ENCODE results near the gene TXLNA.
"Not testable (repeated sequence)": the region's sequence is repeated elsewhere in the genome, so short reads cannot be mapped to it uniquely, and the experiment has no call there.

The TXLNA gene

DNA sequence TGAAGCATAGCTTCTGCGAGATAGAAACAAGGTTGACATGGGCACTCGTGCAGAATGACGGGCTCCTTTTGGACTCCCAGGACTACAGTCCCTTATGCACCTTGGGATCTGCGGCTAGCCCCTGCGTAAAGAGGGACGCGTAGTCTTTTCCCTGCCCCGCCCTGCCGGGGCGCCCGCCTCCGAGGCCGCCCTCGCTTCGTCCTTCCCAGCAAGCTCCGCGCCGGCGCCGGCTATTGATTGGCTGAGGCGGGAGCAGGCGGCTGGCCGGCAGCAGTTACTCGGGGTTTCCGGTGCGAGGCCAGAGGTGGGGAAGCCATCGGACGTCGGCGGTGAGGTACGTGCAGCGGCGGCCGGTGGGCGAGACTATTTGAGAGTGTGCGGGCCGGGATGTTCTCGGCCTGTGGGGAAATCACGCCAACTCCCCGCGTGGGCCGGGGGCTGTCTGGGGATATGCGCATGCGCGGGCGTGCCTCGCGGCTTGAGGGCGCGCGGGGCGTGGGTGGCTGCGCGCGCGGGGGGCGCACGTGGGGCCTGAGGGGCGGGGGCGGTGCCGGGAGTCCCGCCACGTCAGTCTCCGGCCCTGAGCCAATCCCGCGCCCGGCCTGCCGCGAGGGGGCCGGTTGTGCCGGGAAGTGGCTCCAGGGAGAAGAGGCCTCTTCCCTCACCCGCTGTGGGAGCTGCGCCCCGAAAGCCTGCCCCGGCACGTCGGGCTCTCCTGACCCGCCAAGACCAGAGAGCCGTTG is at the start of gene TXLNA:
TXLNA (plus strand) TSS at position 233 of the 743 bp plus-strand sequence. CDS start 671 bp downstream, outside the sequence.
- peak; percentile 92 for DNase-seq

DNA sequence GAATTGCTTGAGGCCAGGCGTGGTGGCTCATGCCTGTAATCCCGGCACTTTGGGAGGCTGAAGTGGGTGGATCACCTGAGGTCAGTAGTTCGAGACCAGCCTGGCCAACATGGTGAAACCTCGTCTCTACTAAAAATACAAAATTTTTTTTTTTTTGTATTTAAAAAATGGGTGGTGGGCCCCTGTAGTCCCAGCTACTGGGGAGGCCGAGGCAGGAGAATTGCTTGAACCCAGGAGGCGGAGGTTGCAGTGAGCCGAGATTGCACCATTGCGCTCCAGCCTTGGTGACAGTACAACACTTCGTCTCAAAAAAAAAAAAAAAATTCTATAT is 45.6 kb upstream of the TXLNA start:
- DNase-seq = not testable (repeated sequence)

DNA sequence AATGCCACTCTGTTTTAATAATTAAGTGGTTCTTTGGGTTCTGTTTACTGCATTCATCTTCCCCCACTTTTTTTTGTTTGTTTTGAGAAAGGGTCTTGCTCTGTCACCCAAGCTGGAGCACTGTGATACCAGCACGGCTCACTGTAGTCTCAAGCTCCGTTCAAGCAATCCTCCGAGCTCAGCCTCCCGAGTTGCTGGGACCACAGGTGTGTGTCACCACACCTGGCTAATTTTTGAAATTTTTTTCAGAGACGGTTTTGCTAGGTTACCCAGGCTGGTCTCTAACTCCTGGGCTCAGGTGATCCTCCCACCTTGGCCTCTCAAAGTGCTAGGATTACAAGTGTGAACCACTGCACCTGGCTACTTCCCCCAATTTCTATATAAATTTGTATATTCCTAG is 42.4 kb upstream of the TXLNA start:
- no peak for DNase-seq

DNA sequence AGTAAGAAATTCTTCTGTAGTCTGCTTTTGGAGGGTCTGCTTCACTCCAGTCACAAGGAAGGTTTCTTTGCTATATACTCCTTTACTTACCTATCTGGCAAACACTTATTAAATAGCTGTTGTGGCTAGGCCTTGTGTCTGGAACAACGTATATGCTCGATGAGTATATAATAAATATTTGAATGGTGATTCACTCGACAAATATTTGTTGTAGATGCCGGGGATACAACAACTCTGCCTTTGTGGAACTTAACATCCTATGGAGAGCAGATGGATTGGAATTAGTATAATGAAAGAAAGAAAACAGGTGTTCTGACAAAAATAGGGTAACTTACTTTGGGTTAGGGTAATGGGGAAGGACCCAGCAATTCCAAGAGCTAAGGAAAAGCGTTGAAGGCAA is 40.5 kb upstream of the TXLNA start:
- no peak for DNase-seq

DNA sequence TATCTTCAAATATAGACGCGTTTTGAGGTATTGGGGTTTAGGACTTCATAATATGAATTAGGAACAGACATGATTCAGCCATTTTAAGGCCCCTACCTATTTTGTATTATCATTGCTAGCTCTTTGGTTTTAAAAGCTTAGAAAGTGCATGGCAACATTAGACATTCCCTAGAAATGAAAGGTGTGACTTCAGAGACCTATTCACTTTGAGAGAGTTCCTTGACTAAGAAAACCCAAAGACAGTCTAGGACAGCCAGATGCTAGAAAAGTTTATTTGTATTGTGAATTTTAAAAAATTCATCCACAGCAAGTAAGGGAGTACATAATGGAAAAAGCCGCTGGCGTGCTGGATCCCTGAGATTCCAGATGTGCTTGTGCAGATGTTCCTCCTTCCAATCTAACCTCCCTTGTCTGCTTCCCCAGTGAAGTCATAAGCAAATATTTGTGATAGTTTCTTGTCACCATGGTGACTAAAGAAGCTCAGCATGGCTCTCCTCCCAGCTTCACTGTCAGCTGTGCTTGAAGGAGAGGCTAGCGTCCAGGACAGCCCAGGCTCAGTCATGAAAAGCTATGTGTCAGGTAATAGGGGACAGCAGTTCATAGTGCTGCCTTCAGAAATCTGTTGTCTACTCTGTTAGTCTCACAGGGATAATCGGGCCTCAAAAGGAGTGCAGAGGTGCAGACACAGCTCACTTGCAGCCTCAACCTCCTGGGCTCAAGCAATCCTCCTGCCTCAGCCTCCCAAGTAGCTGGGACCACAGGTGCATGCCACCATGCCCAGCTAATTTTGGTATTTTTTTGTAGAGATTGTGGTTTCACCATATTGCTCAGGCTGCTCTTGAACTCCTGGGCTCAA is 36.8 kb upstream of the TXLNA start:
- no peak for DNase-seq

DNA sequence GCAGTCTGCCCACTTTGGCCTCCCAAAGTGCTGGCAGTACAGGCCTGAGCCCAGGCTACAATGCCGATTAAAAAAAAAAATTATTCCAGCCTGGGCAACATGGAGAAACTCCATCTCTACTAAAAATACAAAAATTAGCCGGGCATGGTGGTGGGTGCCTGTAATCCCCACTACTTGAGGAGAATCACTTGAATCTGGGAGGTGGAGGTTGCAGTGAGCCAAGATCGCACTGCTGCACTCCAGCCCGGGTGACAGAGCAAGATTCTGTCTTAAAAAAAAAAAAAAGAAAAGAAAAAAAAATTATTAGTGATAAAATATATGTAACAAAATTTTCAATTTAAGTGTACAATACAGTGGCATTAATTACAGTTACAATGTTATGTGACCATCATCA is 36.2 kb upstream of the TXLNA start:
- not testable (repeated sequence) for DNase-seq

DNA sequence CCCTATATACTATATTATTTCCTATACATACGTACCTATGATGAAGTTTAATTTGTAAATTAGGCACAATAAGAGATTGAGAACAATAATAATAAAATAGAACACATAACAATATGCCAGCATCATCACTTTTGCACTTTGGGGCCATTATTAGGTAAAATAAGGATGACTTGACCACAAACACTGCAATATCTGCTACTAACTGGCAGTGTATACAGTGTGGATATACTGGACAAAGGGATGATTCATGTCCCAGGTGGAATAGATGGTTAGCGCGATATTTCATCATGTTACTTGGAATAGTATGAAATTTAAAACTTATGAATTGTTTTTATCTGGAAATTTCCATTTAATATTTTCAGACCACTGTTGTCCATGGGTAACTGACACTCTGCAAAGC is 35.4 kb upstream of the TXLNA start:
- no peak for DNase-seq

DNA sequence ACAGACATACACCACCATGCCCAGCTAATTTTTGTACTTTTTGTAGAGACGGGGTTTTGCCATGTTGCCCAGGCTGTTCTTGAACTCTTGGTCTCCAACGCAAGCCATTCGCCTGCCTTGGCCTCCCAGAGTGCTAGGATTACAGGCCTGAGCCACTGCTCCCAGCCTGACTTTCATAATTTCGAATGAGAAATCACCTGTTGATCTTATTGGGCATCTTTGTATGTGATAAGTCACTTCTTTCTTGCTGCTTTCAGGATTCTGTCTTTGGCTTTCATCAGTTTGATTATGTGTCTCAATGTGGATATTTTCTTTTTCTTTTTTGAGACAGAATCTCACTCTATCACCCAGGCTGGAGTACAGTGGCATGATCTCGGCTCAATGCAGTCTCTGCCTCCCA is 31.7 kb upstream of the TXLNA start:
- DNase-seq = not testable (repeated sequence)

DNA sequence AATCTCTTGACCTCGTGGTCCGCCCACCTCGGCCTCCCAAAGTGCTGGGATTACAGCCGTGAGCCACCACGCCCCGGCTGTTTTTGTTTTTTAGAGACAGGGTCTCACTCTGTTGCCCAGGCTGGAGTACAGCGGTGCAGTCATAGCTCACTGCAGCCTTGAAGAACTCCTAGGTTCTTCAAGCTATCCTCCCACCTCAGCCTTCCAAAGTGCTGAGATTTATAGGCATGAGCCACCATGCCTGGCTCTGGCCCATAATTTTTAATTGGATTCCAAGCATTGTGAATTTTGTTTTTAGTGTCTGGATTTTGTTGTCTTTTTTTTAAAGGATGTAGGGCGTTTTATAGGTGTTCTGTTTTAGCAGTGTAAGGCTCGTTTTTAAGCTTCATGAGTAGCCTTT is 28.6 kb upstream of the TXLNA start:
- DNase-seq = no peak

DNA sequence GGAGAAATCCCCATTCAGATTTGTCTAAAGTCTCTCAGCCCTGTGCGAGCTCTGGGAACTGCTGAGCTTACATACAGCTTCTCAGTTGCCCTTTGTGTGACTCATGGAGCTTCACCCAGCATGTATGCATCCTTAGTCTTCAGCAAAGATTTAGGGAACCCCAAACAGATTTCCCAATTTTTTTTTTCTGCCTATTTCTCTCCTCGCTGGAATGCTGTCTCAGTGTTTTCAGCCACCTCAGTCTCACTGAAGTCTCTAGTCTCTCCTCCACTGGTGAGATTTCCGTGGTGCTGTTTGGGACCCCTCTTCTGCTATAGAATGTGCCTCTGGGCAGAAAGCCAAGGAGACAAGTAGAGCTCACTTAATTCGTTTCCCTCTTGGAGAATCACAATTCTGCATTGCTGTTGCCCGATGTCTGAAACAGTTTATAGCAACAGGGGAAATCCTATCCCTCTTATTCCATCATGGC is 28.1 kb upstream of the TXLNA start:
- DNase-seq = no peak

DNA sequence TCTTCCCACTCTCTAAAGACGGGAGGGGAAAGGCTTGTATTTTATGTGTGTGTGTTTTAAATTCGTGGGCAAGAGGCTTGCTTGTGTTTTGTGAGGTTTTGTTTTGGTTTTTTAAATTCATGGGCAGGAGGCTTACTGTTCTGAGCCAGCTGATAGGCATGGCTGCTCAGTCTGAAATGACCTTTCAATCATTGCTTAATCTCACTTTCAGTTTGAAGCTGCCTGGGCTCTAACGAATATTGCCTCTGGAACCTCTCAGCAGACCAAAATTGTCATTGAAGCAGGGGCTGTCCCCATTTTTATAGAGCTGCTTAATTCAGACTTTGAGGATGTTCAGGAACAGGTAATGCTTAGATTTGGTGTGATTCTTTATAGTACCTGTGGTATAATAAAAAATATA is 20.3 kb upstream of the TXLNA start:
- no peak for DNase-seq

DNA sequence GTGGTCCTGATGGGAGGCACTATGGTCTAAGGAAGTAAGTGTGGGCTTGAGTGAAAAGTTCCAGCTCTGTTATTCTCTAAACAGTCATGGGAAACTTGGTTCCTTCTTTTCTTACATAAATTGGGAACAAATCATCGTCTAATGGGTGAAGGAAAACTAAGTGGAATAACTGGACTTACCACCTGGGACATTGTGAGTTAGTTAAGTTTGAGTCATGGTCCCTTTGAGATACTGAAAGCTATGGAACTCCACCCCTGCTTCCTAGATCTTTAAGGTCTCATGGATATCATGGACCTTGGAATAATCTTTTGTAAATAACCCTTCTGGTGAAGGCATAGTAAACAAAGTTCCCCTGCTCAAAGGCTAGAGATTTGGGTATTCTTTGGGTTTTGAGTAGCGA is 16.1 kb upstream of the TXLNA start:
- no peak for DNase-seq

DNA sequence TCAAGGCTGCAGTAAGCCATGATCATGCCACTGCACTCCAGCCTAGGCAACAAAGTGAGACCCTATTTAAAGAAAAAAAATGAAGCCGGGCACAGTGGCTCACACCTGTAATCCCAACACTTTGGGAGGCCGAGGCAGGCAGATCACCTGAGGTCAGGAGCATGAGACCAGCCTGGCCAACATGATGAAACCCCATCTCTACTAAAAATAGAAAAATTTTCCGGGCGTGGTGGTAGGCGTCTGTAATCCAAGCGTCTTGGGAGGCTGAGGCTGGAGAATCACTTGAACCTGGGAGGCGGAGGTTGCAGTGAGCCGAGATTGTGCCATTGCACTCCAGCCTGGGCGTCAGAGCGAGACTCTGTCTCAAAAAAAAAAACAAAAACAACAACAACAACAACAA is 13.8 kb upstream of the TXLNA start:
- not testable (repeated sequence) for DNase-seq

DNA sequence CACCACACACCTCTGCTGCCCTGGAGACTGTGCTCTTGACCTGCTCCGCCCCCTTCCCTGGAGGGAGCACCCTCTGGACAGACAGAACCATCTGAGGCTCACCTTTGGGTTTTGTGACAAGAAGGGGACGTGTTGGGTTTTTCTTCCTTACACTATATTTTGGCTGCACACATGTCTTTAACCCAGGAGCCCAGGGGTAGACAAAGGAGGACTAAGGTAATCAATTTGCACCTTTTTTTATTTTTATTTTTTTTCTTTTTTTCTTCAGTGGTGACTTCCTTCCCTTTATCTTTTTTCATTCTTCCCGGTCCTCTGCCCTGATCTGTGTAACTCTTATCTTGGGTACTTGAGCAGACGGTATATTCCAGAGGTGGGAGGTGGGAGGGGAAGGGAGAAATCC is 8.5 kb upstream of the TXLNA start:
- no peak for DNase-seq

DNA sequence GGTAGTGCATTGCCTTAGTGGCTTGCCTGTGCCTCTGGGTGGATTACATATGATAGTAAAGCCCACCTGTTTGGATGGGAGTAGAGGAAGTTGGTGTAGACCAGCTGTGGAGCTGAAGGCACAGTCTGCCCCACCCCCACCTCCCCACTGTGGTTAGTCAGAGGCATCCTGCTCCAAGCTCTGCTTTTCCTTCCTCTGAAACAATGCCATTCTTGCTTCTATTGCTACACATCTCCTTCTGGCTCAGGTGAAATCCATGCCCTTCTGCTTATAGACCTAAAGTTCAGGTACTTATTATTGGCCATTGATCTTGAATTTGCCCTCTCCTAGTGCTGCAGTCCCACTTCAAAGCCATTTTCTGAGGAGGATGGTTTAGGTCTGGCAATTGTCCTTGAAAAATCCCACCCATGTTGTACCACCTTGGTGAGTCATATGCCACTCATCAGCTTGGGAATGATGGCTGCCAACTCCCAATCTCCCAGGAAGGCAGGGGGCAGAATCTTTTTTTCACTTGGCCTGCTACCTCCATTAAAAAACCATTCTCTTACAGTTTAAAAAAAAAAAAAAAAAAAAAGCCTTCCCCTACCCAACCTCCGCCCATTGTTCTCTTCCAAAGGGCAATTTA is 6.7 kb upstream of the TXLNA start:
- DNase-seq = peak; percentile 31

DNA sequence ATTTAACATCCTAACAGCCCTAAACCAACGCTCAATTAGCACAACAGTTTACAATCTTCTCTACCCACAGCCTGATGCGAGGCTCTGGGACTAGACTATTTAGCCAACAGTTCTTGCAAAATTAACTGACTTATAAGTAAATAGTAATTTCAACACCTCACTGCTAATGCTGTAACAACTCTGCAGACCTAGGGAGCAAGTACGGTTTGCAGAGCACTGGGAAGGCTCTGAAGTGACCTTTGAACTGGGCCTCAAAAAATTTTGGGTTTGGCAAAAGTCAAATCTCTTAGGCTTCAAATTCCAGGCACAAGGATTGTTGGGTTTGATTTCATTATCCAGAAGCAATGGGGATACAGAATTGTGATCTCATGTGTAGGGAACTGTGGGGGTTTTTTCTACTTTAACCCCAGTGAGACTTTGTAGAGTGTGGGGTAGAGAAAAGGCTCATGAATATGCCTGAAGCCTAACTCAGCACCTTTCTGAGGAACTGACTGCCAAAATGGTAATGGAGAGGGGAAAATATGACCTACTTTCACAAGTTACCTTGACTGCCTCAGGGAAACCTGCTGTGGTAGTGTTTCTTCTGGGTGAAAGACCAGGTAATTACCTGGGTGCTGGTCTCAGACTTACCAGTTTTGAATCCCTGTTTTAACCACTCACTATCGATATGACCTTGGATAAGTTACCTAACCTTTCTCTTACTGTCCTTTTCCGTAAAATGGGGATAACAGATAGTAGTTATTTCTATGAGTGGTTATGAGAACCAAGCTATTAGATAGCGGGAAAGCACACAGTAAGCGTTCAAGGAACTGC is 889 bp upstream of the TXLNA start:
- DNase-seq = no peak

DNA sequence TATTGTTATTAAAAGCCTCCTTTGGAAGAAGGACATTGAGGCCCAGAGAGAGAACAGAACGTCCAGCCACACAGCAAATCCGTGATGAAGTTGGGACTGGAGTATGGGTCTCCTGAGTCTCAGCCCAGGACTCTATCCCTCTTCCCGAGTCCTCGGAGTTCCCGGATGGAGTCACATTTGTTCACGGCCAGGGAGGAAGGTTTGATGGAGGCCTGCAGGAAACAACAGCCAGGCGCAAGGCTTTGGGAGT is 357 bp upstream of the TXLNA start:
- no peak for DNase-seq

DNA sequence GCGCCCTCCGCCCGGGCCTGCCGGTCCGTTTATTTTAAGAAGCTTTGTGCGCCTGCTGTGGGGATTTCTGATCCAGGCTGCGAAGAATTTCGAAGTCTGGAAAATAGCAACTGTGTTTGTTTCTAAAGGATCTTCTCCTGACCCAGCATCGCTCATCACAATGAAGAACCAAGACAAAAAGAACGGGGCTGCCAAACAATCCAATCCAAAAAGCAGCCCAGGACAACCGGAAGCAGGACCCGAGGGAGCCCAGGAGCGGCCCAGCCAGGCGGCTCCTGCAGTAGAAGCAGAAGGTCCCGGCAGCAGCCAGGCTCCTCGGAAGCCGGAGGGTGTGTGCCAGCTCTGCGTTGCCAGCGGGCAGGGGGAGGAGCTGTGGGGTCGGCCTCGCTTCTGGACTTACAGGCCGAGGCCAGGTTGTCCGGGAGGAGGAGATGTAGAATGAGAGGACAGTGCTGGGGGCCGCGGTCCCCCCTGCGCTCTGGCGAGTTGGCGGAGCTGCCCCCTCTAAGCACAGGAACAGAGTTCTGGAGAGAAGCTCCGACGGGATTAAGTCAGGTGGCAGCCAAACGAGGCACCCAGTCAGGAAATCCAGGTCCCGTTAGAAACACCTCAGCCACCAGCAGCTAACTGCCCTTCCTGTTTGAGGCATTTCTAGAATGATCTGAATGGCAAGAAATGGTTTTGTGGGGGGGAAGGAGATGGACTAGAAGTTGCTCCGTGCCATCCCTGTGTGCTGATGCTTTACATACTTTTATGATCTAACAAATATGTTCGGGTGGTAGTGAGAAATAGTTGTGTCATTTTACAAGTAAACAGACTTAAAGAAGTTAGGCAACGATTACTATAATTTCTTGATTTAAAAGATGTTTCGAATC is 948 bp downstream of the TXLNA start:
- DNase-seq = peak; percentile 32

DNA sequence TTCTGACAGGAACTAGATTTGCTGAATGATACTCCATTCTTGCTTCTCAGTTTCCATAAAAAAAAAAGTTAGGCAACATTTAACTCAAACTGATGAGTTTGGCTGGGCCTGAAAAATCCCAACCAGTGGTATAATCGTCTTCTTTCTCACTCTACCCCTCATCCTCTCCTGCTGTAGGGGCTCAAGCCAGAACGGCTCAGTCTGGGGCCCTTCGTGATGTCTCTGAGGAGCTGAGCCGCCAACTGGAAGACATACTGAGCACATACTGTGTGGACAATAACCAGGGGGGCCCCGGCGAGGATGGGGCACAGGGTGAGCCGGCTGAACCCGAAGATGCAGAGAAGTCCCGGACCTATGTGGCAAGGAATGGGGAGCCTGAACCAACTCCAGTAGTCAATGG is 1.6 kb downstream of the TXLNA start:
- no peak for DNase-seq

DNA sequence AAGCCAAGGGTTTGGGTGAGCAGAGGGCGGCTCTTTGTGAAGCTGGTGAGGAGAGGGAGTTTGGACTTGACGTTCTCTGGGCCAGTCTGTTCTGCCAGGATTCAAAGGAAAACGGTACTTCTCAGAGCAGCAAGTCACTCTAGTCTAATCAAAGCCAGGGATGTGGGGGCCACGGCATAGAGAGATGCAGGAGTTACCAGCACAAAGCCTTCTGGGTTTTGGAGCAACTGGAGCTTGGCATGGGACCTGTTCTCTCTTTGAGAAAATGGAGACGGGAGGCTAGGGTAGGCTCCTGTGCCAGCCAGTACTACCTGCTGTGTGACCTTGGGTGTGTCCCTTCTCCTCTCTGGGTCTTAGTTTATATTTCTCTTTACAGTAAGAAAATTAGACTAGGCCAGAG is 2.1 kb downstream of the TXLNA start:
- no peak for DNase-seq

DNA sequence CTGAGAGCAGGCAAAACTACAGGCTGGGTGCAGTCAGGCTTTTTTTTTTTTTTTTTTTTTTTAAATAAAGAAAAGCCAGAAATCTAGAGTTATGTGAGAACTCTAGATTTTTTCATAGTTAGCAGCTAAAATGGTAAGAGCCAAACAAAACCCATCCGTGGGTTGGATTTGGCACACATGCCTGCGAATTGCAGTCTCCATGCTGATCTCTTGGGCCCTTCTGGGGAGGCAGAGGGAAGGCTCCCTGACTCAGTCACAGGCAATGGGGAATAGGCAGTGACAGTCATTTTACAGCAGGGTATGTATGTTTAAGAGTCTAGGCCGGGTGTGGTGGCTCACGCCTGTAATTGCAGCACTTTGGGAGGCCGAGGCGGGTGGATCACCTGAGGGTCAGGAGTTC is 2.6 kb downstream of the TXLNA start:
- no peak for DNase-seq

DNA sequence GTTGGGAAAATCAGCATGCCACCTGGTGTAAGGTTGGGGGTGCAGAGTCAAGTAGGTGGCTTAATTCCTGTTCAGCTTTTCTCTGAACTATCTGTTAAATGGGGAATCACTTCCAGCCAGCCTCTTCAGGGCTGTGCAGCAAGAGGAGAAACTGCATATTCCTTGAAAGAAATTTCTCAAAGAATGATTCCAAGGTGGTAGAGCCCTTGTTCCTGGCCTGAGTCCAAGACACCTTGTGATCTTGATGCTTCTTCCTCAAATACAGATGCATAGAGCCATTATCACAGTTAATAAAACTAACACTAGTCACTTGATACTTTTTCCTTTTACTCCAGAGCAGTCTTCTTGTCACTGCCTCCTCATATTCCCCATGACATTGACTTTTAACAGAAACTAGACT is 5.2 kb downstream of the TXLNA start:
- no peak for DNase-seq
